Stimulated activated CD8-positive, alpha-beta memory T cell treated with anti-CD3 and anti-CD28 coated beads, Interleukin-7, amount 100 ng/mL, for 48 hours (primary cell): Measurements from ENCODE around the gene CCR6.

ENCODE experiments used
- DNase-seq, 2 donors: peaks; one replicate each; pipeline ENCODE4 v3.0.0-alpha.2; 2020; ENCODE audit warnings: low read depth in 1 of 2; ENCODE audit errors: extremely low read depth in 1 of 2

CCR6 gene

DNA sequence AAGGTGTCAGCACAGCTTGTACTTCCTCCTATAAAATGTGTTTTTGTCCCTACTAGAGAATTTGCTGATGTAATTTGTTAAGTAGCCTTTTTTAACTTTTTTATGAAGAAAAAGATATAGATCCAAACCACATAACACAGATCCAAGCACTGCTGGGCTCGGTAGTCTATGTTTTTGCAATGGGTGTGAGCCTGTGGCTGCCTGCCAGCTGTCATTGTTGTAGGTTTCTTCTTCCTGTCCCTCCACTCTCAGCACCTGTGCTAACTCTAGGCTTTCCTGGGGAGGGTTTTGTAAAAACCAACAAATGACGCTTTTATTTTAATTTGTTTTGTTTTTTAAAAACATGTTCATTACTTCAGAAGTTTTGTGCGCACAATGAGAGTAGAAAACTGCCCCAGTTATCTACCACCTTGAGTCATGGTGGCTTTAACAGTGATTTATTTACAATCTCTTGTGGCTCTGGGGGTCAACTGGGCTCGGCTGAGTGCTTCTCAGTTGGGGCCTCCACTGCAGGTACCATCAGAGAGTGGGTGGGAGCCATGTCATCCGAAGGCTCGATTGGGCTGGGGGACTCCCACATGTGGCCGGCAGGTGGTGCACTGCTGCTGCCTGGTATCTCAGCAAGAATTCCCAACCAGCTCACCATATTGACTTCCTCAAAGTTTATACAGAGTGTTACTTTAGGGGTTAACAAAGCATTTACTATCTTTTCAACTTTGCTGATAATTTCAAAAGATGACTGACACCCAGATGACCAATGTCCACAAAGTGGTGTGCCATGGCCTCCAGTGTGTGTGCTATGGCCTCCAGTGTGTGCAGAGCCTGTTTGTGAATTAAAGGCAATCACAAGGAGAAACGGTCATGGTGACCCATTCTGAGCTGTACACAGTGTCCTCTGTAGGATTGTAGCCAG is 3.0 kb upstream of the CCR6 start:
- DNase-seq, result no peak

GRCh38 chr6:167120583-167120903 is 2.4 kb upstream of the CCR6 start:
- no peak for DNase-seq

DNA sequence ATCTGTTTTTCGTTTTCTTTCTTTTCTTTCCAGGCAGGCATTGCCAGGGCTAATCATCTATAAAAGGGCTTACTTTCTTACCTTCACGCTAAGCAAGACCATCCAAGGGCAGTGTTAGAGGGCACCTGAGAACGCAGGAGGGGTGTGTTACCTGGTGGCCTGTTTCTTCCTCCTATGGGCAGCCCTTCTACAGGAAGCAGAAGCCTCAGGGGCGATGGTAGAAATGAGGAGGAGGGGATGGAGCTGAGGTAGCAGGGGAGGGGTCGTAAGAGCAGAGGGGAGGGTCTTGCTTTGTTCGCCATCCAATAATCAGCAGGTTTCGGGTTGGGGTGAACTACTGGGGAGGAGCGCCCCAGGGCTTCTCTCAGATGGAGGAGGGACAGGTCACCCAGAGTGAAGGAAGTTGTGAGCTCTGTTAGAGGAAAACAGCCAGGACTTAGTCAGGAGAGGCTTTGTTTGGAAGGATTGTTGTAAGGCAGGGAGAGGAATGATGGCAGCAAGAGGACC is 1.5 kb upstream of the CCR6 start:
- DNase-seq, result no peak

GRCh38 chr6:167122041-167122826 is 662 bp upstream of the CCR6 start:
- DNase-seq, result no peak

GRCh38 chr6:167124753-167125152 is 1.9 kb downstream of the CCR6 start:
- DNase-seq, result no peak

- DNase-seq, result no peak
Measured at GRCh38 chr6:167125410-167125809, 2.5 kb downstream of the CCR6 start.

- DNase-seq, result no peak
Measured at GRCh38 chr6:167125855-167126349, 3.0 kb downstream of the CCR6 start.

DNA sequence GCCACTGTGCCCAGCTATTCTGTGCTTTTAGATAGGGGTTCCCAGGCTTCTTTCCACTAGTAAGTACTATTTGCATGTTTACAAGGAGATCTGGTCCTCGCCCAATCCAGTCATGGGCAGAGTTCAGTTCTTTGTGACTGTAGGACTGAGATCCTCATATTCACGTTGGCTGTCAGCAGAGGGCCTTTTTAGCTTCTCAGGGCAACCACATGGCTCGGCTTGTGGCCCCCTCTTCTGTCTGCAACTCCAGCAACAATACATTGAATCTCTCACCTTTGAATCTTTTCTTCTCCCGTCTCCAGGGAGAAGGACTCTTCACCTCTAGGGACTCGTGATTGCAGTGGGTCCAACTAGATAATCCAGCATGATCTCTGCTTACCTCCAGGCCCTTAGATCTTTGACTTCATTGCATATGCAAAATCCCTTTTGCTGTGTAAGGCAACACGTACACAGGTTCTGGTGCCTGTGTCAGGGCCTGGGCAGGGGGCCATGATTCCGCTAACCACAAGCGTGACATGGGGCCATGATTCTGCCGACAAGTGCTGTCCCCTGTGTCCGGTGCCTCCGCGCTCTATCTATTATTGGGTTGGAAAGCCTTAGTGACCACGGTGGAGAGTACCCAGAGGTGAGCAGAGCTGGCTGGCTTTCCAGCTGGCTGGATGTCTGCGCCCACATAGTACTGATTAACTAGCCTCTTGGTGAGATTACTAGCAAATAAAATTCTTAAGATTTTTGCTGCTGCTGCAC is 5.1 kb downstream of the CCR6 start:
- no peak for DNase-seq

- DNase-seq, result no peak
Measured at GRCh38 chr6:167129159-167129558, 6.3 kb downstream of the CCR6 start.

DNA sequence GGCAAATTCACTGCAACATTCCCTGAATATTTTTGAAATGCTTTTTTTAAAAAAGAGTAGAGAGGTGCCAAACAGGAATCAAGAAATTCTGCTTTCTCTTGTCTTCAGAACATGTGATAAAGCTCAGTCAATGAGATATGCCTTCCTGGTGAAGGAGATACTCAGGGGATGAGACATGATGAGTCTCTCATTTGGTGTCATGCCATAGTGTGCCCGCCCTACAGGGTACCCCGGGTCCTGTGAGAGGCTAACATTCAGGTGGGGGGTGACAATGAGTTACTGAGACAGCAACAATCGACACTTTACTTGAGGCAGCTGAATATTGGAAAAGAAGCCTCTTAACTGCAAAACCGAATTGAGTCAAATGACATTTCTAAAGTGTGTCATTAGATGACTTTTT is 6.7 kb downstream of the CCR6 start:
- no peak for DNase-seq

DNA sequence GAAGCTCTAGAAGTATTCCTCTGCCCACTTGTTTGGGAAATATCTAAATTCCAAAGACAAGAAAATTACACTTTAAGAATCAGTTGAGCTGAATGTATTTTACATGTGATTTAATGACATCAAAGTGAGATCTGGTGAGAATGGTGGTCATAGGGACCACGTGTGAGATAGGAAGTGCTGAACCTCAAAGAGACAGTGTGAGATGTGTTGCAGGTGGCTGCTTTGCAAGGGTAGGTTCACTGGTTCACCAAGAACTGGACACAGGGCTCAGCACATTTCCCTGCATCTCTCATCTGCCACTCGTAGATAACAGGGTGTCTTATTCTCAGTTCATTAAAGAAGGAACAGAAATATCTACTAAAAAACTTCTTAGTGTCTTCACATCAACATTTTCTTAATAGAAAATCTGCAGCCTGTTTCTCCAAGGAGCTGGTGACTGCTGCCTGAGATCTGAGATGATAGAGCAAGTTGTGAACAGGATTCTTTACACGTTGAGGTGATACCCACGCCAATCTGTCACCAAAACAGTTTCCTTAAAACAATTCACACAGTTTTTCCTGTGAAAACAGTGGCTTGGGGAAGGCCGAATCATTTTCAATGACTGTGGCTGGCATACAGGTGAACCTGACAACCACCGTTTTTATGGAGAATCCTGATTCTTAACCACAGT is 7.2 kb downstream of the CCR6 start:
- DNase-seq, result no peak

GRCh38 chr6:167130712-167131684 is 8.1 kb downstream of the CCR6 start:
- DNase-seq, result no peak

DNA sequence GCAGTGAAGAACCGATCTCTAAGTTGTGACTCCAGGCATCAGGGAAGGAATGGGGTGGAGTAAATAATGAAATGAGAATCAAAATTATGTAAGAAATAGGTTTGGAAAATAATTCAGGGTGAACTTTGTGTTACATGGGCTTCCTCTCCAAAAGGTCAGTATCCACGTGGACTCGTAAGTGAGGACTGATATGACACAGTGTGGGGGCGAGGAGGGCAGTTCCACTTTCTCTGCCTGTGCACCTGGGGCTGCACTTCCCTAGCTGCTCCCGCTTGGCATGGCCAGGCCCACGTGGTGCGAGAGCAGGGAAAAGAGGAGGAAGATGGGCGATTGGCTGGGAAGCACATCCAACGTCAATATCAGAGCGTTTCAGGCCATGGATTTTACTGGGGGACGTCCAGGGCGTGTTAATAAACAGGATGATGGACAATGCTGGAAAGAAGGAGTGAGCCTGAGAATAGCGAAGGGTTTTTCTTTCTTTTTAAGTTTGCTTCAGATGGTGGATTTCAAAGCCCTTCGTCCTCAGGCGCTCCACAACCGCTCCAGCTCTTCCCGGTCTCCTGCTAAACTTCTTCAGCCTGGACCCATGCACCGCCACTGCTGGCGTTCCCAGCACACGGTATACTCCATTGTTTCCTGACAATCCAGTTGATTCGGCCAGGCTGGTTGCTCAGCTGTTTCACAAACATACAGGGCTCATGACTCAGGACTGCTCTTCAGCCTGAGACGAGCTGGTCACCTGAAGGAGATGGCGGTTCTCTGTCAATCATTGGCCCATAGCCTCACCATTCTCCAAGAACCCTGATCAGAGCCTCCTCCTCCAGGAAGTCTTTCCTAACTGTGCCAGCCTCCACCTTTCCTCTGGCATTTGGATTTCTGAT is 11.8 kb downstream of the CCR6 start:
- DNase-seq, result no peak

- DNase-seq, result no peak
Measured at GRCh38 chr6:167136376-167136775, 13.5 kb downstream of the CCR6 start.

DNA sequence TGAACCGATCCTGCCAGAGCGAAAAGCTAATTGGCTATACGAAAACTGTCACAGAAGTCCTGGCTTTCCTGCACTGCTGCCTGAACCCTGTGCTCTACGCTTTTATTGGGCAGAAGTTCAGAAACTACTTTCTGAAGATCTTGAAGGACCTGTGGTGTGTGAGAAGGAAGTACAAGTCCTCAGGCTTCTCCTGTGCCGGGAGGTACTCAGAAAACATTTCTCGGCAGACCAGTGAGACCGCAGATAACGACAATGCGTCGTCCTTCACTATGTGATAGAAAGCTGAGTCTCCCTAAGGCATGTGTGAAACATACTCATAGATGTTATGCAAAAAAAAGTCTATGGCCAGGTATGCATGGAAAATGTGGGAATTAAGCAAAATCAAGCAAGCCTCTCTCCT is 14.2 kb downstream of the CCR6 start:
- DNase-seq, result no peak

- no peak for DNase-seq
Measured at GRCh38 chr6:167137881-167138280, 15.0 kb downstream of the CCR6 start.

GRCh38 chr6:167139761-167140160 is 16.9 kb downstream of the CCR6 start:
- DNase-seq, result no peak
